HG03175 (cell line): Measurements from ENCODE around the gene EPAS1.

Source experiments
- ATAC-seq: cut with Tn5 transposase; IDR thresholded peaks from one replicate; pipeline ENCODE4 v1.9.1; 2021; ENCODE audit warnings: mild to moderate bottlenecking, moderate library complexity; ENCODE audit not compliant: unreplicated experiment

EPAS1 gene

GRCh38 chr2:46430413-46430812 lies 133.2 kb downstream of the EPAS1 start:
- no peak for ATAC-seq

GRCh38 chr2:46430992-46431391 lies 133.8 kb downstream of the EPAS1 start:
- ATAC-seq = no peak

- ATAC-seq = no peak
These were observed 134.5 kb downstream of the EPAS1 start for GRCh38 chr2:46431481-46432235.

GRCh38 chr2:46434851-46435273 lies 137.7 kb downstream of the EPAS1 start:
- ATAC-seq = no peak

- no peak for ATAC-seq
These were observed 138.1 kb downstream of the EPAS1 start for GRCh38 chr2:46435353-46435752.

GRCh38 chr2:46435796-46436360 lies 138.7 kb downstream of the EPAS1 start:
- no peak for ATAC-seq
